Putamen (tissue), 1 donor: ENCODE results near the gene HAVCR1.
A peak's percentile ranks its signal among the peaks of the same experiment; 100 is the strongest.
"Not testable (repeated sequence)": the region's sequence is repeated elsewhere in the genome, so short reads cannot be mapped to it uniquely, and the experiment has no call there.

ENCODE experiments used
- DNase-seq: peaks from one replicate; pipeline ENCODE4 v3.0.0-alpha.2; 2016; ENCODE audit warnings: low spot score

HAVCR1 gene

DNA sequence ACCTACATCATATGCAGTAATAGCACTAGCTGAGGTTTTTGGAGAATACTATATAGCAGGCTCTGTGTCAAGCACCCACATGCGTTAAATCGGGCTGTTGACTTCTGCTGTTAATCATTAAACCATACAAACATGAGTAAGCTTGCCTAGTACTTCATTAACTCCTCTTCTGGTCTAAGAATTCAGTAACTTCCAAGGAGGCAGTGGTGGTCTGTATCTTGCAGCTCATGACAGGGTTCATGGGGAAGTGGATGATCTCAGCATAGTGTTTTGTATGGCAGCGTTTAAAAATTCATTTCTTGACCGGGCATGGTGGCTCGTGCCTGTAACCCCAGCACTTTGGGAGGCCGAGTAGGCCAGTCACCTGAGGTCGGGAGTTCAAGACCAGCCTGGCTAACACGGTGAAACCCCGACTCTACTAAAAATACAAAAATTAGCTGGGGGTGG, at the start of gene HAVCR1:
TSS of gene HAVCR1 (minus strand) at position 24 of the 447 bp plus-strand sequence. CDS start 1,173 bp downstream, outside the sequence.
- DNase-seq, result no peak

- no peak for DNase-seq
Measured at GRCh38 chr5:157107508-157107907, 48.6 kb upstream of the HAVCR1 start.

- no peak for DNase-seq
Measured at GRCh38 chr5:157106630-157107461, 47.9 kb upstream of the HAVCR1 start.

DNA sequence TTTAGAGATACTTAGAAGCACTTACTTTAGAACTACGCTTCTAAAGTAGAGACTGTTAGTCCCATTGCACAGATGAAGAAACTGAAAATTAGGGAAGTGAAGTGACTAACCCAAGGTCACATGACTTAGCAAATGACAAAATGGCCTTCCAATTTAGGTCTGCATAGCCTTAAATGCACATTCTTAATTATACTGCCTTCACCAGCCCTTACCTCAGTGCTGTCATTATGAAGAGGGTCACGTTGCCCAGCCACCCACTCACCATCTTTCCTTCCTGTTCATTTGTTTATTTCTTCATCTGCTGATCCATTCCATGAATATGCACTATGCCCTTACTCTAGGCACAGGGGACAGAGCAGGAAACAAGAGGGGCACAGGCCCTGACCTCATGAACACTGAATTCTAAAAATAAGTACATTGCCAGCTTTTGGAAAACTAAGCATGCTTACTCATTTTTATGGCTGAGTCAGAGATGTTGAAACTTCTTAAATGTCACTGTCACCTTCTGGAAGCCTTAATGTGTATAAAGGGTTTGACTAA, 41.3 kb upstream of the HAVCR1 start:
- DNase-seq, result peak; percentile 25

GRCh38 chr5:157088342-157088990, 29.6 kb upstream of the HAVCR1 start:
- no peak for DNase-seq

- DNase-seq, result no peak
Measured at GRCh38 chr5:157086751-157087359, 27.9 kb upstream of the HAVCR1 start.

- DNase-seq, result peak; percentile 3
Measured at GRCh38 chr5:157085930-157086329, 27.0 kb upstream of the HAVCR1 start.

GRCh38 chr5:157080286-157080685, 21.4 kb upstream of the HAVCR1 start:
- DNase-seq, result peak; percentile 11

DNA sequence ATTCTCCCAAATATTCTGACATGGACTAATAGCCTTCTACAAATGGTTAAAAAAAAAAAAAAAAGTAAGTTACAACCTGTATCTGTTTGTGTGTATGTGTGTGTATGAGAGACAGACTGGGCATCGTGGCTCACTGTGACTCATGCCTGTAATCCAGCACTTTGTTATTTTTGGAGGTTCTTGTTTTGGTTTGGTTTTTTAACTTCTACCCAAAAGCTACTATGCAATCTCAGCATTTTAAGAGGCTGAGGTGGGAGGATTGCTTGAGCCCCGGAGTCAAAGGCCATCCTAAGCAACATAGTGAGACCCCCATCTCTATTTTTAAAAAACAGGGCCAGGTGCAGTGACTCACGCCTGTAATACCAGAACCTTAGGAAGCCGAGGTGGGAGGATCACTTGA, 17.6 kb upstream of the HAVCR1 start:
- no peak for DNase-seq

DNA sequence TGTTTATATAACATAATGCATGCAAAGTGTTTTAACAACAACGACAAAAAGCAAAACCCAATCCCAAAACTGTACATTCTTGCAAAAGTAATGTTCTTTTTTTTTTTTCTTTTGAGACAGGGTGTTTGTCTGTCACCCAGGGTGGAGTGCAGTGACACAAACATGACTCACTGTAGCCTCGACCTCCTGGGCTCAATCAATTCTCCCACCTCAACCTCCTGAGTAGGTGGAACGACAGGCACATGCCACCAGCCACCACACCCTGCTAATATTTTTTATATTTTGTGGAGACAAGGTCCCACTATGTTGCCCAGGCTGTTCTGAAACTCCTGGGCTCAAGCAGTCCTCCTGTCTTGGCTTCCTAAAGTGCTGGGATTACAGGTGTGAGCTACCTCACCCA, 13.6 kb upstream of the HAVCR1 start:
- no peak for DNase-seq

DNA sequence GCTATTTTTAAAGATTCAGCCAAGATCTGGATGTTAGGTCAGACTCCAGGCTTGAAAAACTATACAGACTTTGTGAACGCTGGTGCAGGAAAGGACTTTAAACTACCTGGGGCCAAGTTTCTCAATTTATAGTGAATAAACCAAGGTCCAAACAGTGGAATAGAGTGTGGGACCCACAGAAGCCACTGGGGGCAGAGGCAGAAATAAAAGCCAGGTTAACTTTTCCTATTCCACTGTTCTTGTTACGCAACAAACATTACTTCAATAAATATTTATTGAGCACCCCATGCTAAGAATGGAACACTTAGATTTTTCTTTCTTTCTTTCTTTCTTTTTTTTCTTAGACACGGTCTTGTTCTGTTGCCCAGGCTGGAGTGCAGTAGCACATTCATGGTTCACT, 11.0 kb upstream of the HAVCR1 start:
- DNase-seq, result no peak

DNA sequence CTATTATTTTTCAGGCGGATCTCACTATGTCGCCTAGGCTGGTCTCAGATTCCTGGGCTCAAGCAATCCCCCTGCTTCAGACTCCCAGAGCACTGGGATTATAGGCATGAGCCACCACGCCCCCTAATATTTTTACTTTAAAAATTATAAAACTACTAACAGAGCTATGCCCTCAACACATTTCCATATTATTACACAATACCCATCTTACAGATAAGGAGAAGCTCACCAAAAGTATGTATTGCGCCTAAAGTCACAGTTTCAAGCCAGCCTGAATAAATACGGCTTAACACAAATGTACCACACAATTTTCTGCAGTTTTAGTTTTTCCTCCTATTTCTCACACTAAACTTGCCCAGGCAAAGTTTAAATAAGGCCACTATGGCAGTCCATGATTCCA, 9.9 kb upstream of the HAVCR1 start:
- no peak for DNase-seq

- no peak for DNase-seq
Measured at GRCh38 chr5:157068339-157068738, 9.4 kb upstream of the HAVCR1 start.

- DNase-seq, result no peak
Measured at GRCh38 chr5:157067005-157067404, 8.1 kb upstream of the HAVCR1 start.

- DNase-seq, result no peak
Measured at GRCh38 chr5:157066080-157066479, 7.2 kb upstream of the HAVCR1 start.

GRCh38 chr5:157063776-157064430, 5.0 kb upstream of the HAVCR1 start:
- no peak for DNase-seq

GRCh38 chr5:157059891-157060290, 975 bp upstream of the HAVCR1 start:
- DNase-seq, result no peak

- DNase-seq, result no peak
Measured at GRCh38 chr5:157057459-157058370, 1.2 kb downstream of the HAVCR1 start.

- DNase-seq, result not testable (repeated sequence)
Measured at GRCh38 chr5:157056848-157057247, 2.1 kb downstream of the HAVCR1 start.

DNA sequence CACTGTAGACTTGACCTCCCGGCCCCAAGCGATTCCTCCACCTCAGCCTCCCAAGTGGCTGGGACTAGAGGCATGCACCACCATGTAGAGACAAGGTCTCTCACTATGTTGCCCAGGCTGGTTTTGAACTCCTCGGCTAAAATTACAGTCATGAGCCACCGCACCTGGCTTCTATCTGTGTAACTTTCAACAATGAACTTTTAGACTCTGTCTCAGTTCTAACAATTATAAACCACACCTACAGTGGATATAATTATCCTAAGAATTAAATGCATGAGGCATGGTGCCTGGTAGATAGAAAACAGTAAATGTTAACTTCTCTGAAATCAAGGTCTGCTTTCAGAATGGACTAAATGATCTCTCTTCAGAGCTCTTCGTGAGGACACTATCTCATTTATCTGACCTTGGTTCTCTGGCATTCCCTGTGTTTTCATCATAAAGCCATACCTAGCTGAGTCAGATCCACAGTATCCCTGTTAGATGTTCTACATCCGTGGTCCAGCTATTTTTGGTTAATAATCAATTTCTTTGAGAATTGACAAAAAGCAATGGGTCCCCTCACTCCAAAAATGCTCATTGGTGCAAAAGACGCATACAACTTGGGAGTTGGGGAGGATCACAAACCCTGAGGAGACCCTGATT, 7.2 kb downstream of the HAVCR1 start:
- DNase-seq, result no peak

- no peak for DNase-seq
Measured at GRCh38 chr5:157050050-157050449, 8.9 kb downstream of the HAVCR1 start.
